Neural progenitor cell (in vitro differentiated cells): ENCODE measurements around the gene ZNF2. TPM values are rescaled to one million over a fixed set of nuclear protein-coding genes. Genes with fewer than 3 reads are reported as not detected.
"Not testable (repeated sequence)": the region's sequence is repeated elsewhere in the genome, so short reads cannot be mapped to it uniquely, and the experiment has no call there.

Experiments
- DNase-seq: peaks from one replicate; pipeline ENCODE4 v3.0.0-alpha.2; 2016; ENCODE audit warnings: low spot score
- H2AFZ ChIP-seq: fragments of 200-600 bp; sonication (generic); replicated peaks from 2 replicates; pipeline ENCODE4 v1.6.1; 2016; ENCODE audit warnings: antibody characterized with exemption
- H3F3A ChIP-seq: fragments of 200-600 bp; sonication (generic); 2 replicates; pipeline ENCODE4 v1.6.1; 2016; ENCODE audit warnings: antibody characterized with exemption, low read depth
- H3K27ac ChIP-seq: fragments of 200-600 bp; sonication (generic); 2 replicates; pipeline ENCODE4 v1.5.1; 2016; ENCODE audit warnings: mild to moderate bottlenecking
- H3K27me3 ChIP-seq: fragments of 200-600 bp; sonication (generic); 2 replicates; pipeline ENCODE4 v1.6.1; 2016; ENCODE audit warnings: mild to moderate bottlenecking, moderate library complexity
- H3K36me3 ChIP-seq: fragments of 200-600 bp; sonication (generic); 2 replicates; pipeline ENCODE4 v1.5.1; 2016
- H3K4me1 ChIP-seq: fragments of 200-600 bp; sonication (generic); 2 replicates; pipeline ENCODE4 v1.6.1; 2016; ENCODE audit warnings: mixed run types
- H3K4me2 ChIP-seq: fragments of 200-600 bp; sonication (generic); 2 replicates; pipeline ENCODE4 v1.6.1; 2016
- H3K4me3 ChIP-seq: fragments of 200-600 bp; sonication (generic); 2 replicates; pipeline ENCODE4 v1.5.1; 2016
- H3K79me2 ChIP-seq: fragments of 200-600 bp; sonication (generic); 2 replicates; pipeline ENCODE4 v1.6.1; 2016; ENCODE audit warnings: low read depth
- H3K9ac ChIP-seq: fragments of 200-600 bp; sonication (generic); 2 replicates; pipeline ENCODE4 v1.6.1; 2016
- H3K9me3 ChIP-seq: fragments of 200-600 bp; sonication (generic); 2 replicates; pipeline ENCODE4 v1.5.1; 2016; ENCODE audit warnings: low read depth
- H4K20me1 ChIP-seq: fragments of 200-600 bp; sonication (generic); 2 replicates; pipeline ENCODE4 v1.6.1; 2016; ENCODE audit warnings: low read depth
- H3K27ac Mint-ChIP-seq: 3 replicates; pipeline ENCODE4 v1.8.0; 2021; ENCODE audit warnings: mixed read lengths
- H3K27me3 Mint-ChIP-seq: 2 replicates; pipeline ENCODE4 v1.8.0; 2022; ENCODE audit warnings: low read depth, mild to moderate bottlenecking, inconsistent platforms, moderate library complexity, mixed read lengths; ENCODE audit not compliant: insufficient read depth
- H3K36me3 Mint-ChIP-seq: 3 replicates; pipeline ENCODE4 v1.8.0; 2021; ENCODE audit warnings: mixed read lengths
- H3K4me1 Mint-ChIP-seq: 3 replicates; pipeline ENCODE4 v1.8.0; 2021; ENCODE audit warnings: mixed read lengths
- H3K4me3 Mint-ChIP-seq: 3 replicates; pipeline ENCODE4 v1.8.0; 2021; ENCODE audit warnings: mild to moderate bottlenecking, moderate library complexity, mixed read lengths
- H3K9me3 Mint-ChIP-seq: 3 replicates; pipeline ENCODE4 v1.8.0; 2020; ENCODE audit warnings: mixed read lengths
- EZH2 ChIP-seq: fragments of 200-600 bp; sonication (generic); IDR thresholded peaks from 2 replicates; pipeline ENCODE4 v1.6.1; 2017; ENCODE audit warnings: antibody characterized with exemption, mild to moderate bottlenecking, moderate library complexity
- EZH2phosphoT487 ChIP-seq: fragments of 200-600 bp; sonication (generic); IDR thresholded peaks from 2 replicates; pipeline ENCODE4 v1.6.1; 2017; ENCODE audit warnings: antibody characterized with exemption
- total RNA-seq: library from RNA; depleted of rRNA; stranded (reverse); fragments of >200 nt; gene quantifications from 2 replicates; pipeline ENCODE4 v1.2.3, GENCODE V29; 2015; ENCODE audit warnings: low replicate concordance
- TF ChIP-seq, protein P1 (sequence below): fragments of 200-600 bp; sonication (generic); IDR thresholded peaks from 2 replicates; pipeline ENCODE4 v1.5.1; 2017; ENCODE audit warnings: antibody characterized with exemption, mild to moderate bottlenecking

Gene ZNF2
- total RNA-seq, 1 donor from 2014 or later: 5.1 TPM

DNA sequence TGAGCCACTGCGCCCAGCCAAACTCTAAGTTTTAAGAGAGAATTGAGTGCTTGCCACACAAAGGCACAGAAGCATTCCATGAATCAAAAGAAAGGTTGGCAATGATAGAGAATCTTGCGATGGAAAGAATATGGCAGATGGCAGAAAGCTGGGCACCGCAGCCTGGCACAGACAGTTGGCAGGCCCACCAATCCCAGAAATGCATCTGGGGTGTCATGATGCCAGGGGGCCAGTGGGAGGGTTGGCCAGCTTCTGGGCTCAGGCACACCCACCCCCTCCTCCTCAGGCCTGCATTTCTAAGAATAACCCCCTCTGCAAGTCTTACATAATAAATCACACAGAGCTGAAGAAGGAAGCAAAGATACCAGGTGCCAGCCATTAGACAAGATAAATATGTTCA, 19.6 kb downstream of the ZNF2 start:
- H3K9me3 Mint-ChIP-seq: peaks cover 14% of the 10 kb centered on the region
- no peak overlapping the region for H3K4me3 Mint-ChIP-seq
- Histone ChIP-seq H3K79me2 (no peaks in the 10 kb centered on the region), H2AFZ (no peak overlapping the region), H3K4me1 (no peaks in the 10 kb centered on the region), H3K9me3 (no peaks in the 10 kb centered on the region), H3K9ac (no peak overlapping the region), H3K4me3 (no peak overlapping the region), H3K27me3 (no peaks in the 10 kb centered on the region), H3K27ac (no peak overlapping the region), H3K36me3 (no peaks in the 10 kb centered on the region), H3F3A (no peaks in the 10 kb centered on the region), H4K20me1 (no peaks in the 10 kb centered on the region), H3K4me2 (no peak overlapping the region)
- H3K27me3 Mint-ChIP-seq: no peaks in the 10 kb centered on the region
- TF ChIP-seq EZH2 (no peak), EZH2phosphoT487 (no peak)
- TF ChIP-seq, protein P1, sequence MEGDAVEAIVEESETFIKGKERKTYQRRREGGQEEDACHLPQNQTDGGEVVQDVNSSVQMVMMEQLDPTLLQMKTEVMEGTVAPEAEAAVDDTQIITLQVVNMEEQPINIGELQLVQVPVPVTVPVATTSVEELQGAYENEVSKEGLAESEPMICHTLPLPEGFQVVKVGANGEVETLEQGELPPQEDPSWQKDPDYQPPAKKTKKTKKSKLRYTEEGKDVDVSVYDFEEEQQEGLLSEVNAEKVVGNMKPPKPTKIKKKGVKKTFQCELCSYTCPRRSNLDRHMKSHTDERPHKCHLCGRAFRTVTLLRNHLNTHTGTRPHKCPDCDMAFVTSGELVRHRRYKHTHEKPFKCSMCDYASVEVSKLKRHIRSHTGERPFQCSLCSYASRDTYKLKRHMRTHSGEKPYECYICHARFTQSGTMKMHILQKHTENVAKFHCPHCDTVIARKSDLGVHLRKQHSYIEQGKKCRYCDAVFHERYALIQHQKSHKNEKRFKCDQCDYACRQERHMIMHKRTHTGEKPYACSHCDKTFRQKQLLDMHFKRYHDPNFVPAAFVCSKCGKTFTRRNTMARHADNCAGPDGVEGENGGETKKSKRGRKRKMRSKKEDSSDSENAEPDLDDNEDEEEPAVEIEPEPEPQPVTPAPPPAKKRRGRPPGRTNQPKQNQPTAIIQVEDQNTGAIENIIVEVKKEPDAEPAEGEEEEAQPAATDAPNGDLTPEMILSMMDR: no peak
- DNase-seq: no peak
- peaks cover 33% of the 10 kb centered on the region for H3K36me3 Mint-ChIP-seq
- H3K4me1 Mint-ChIP-seq: no peaks in the 10 kb centered on the region
- no peak overlapping the region for H3K27ac Mint-ChIP-seq

DNA sequence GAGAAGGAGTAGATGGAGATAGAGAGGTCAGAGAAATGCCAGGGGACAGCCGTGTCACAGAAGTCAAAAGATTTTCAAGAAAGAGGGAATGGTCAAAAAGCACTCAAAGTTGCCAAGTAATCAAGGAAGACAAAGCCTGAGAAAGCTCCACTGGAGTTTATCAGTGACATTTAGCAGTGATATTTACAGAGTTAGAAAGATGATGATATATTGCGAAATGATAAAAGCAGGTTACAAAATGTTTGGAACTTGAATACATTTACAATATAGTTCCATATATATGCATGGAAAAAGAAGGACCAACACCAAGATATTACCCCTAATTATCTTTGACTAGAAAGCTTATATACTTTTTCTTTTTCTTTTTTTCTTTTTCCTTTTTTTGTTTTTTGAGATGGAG, 20.4 kb downstream of the ZNF2 start:
- Histone ChIP-seq H2AFZ (no peak overlapping the region), H3K4me3 (no peak overlapping the region), H3K27me3 (peaks cover 3% of the 10 kb centered on the region), H3K4me2 (no peak overlapping the region), H3K27ac (no peak overlapping the region), H3F3A (no peaks in the 10 kb centered on the region), H3K9me3 (no peaks in the 10 kb centered on the region), H3K79me2 (no peaks in the 10 kb centered on the region), H3K9ac (no peak overlapping the region), H3K36me3 (no peaks in the 10 kb centered on the region), H4K20me1 (no peaks in the 10 kb centered on the region), H3K4me1 (no peaks in the 10 kb centered on the region)
- Mint-ChIP-seq H3K9me3 (peaks cover 14% of the 10 kb centered on the region), H3K27me3 (no peaks in the 10 kb centered on the region), H3K4me3 (no peak overlapping the region), H3K36me3 (peaks cover 27% of the 10 kb centered on the region), H3K27ac (no peak overlapping the region), H3K4me1 (no peaks in the 10 kb centered on the region)
- no peak for DNase-seq
- no peak for TF ChIP-seq EZH2
- TF ChIP-seq, protein P1: no peak
- no peak for TF ChIP-seq EZH2phosphoT487

DNA sequence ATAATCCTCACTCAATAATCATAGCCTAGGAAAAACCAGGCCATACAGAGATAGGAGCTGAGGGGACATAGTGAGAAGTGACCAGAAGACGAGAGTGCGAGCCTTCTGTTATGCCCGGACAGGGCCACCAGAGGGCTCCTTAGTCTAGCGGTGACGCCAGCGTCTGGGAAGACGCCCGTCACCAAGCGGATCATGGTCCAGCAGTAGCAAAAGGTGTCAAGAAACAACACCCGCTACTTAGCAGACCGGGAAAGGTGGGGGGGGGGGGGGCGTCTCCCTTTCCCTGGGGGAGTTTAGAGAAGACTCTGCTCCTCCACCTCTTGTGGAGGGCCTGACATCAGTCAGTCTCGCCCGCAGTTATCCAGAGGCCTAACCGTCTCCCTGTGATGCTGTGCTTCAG, 27.3 kb downstream of the ZNF2 start:
- not testable (repeated sequence) for H3K4me1 ChIP-seq, H3K36me3 Mint-ChIP-seq, H3K4me2 ChIP-seq, H2AFZ ChIP-seq, H3K27ac Mint-ChIP-seq, H3K4me3 Mint-ChIP-seq, H3F3A ChIP-seq, H3K9ac ChIP-seq, H4K20me1 ChIP-seq, H3K9me3 ChIP-seq, H3K27me3 ChIP-seq, H3K79me2 ChIP-seq, H3K36me3 ChIP-seq, H3K4me3 ChIP-seq, H3K27me3 Mint-ChIP-seq, H3K27ac ChIP-seq, H3K4me1 Mint-ChIP-seq
- H3K9me3 Mint-ChIP-seq: peaks cover 21% of the 10 kb centered on the region
- TF ChIP-seq, protein P1: peak; percentile 51
- DNase-seq: peak; percentile 53

DNA sequence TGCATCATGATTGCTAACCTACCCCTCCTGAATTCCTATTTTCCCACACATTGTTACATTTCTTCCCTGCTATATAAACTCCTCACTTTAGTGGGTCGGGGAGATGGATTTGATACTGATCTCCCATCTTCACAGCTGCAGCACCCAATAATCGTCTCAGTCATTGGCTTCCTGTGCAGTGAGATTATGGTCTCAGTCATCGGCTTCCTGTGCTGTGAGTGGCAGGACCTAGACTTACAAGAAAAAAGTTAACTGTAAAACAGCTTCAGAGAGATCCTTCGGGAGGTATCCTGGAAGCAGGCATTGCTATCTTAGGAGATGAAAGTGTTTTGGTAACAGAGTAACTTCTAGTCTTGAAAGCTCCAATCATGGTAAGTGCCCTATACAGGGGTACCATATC, 38.3 kb downstream of the ZNF2 start:
- Histone ChIP-seq H3K4me1 (peaks cover 5% of the 10 kb centered on the region), H3F3A (peaks cover 10% of the 10 kb centered on the region), H2AFZ (no peak overlapping the region), H3K36me3 (peaks cover 5% of the 10 kb centered on the region), H3K4me3 (no peak overlapping the region), H3K9me3 (peaks cover 3% of the 10 kb centered on the region), H3K79me2 (peaks cover 8% of the 10 kb centered on the region), H3K27me3 (peaks cover 14% of the 10 kb centered on the region), H3K4me2 (no peak overlapping the region), H3K27ac (no peak overlapping the region), H3K9ac (no peak overlapping the region), H4K20me1 (no peaks in the 10 kb centered on the region)
- no peak for DNase-seq
- Mint-ChIP-seq H3K4me3 (no peak overlapping the region), H3K4me1 (peaks cover 13% of the 10 kb centered on the region), H3K27ac (no peak overlapping the region), H3K9me3 (peaks cover 27% of the 10 kb centered on the region), H3K36me3 (peaks cover 13% of the 10 kb centered on the region), H3K27me3 (peaks cover 7% of the 10 kb centered on the region)
- TF ChIP-seq EZH2 (no peak), EZH2phosphoT487 (no peak)
- TF ChIP-seq, protein P1: no peak
